ENCODE results near the gene ZNF573.

ZNF573 gene

DNA sequence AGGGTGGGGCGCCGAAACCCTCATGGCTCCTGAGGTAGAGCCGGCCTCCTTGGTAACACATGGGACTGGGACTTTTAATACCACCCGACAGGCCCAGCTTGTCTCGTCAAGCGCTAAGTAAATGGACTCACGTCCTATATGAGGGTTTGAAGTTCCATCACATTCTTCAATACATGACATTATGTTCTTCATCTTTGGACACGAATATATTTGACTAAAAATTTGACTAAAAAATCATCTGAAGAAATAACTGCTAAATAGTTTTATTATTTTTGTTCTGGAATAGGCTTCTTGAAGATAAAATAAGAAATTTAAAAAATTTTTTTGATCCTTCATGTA lies 59.5 kb downstream of the ZNF573 start:
- peak overlapping the region; percentile 76 for H3K4me3 ChIP-seq (ENCODE audit: control insufficient read depth, low read depth, low read length)
- TF ChIP-seq, protein P1, sequence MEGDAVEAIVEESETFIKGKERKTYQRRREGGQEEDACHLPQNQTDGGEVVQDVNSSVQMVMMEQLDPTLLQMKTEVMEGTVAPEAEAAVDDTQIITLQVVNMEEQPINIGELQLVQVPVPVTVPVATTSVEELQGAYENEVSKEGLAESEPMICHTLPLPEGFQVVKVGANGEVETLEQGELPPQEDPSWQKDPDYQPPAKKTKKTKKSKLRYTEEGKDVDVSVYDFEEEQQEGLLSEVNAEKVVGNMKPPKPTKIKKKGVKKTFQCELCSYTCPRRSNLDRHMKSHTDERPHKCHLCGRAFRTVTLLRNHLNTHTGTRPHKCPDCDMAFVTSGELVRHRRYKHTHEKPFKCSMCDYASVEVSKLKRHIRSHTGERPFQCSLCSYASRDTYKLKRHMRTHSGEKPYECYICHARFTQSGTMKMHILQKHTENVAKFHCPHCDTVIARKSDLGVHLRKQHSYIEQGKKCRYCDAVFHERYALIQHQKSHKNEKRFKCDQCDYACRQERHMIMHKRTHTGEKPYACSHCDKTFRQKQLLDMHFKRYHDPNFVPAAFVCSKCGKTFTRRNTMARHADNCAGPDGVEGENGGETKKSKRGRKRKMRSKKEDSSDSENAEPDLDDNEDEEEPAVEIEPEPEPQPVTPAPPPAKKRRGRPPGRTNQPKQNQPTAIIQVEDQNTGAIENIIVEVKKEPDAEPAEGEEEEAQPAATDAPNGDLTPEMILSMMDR (IDR thresholded peaks at IDR 0.05; ENCODE audit: control insufficient read depth, insufficient read depth, low read depth, low read length, missing control alignments) = no peak

DNA sequence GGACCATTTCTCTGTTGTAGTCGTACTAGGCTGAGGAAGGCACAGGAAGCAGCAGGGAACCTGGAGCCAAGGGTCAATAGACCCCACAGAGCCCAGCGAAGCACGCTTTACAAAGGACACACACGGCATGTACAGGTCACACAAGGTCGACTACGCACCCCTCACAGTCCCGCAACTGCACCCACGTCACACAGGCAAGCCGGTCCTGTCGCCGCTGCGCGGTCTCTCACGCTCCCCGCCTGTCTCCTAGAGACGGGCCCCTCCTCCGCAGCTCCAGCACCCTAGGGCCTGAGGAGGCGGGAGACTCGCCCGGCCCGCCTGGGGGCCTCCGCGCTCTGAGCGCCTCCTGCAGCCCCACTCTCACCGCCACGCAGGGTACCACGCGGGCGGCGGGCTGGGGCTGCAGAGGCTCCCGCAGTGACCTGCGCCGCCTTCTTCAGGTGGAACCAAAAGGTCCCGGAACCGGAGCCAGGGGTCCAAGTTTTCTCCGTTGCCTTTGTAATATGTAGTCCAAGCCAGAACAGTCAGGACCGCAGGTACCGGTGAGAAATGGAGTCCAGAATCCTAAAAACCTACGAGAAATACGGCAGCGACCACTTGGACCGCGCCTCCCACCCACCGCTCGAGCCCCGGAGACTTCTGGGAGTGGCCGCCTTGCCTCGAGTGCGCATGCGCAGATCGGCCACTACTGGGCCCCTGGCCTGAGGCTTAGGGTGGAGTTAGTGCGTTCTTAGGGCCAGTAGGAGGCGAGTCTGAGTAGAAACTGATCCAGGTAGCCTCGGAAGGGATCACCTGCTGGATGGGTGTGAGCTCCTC lies 60.1 kb downstream of the ZNF573 start, which contains the start of gene ZNF607:
Gene ZNF607 (minus strand): TSS at position 651 of the 816 bp plus-strand sequence. CDS start 8,143 bp downstream, outside the sequence.
- DNase-seq (ENCODE audit: low read depth) = peak; percentile 45
- TF ChIP-seq, protein P1 (IDR thresholded peaks at IDR 0.05; ENCODE audit: control insufficient read depth, insufficient read depth, low read depth, low read length, missing control alignments) = peak; percentile 66
- H3K4me3 ChIP-seq (ENCODE audit: control insufficient read depth, low read depth, low read length) = peak within 1 kb of the TSS; percentile 76

More for the DNA sequence above, 59.5 kb downstream of the ZNF573 start:
- no peak for DNase-seq (ENCODE audit: low read depth)

DNA sequence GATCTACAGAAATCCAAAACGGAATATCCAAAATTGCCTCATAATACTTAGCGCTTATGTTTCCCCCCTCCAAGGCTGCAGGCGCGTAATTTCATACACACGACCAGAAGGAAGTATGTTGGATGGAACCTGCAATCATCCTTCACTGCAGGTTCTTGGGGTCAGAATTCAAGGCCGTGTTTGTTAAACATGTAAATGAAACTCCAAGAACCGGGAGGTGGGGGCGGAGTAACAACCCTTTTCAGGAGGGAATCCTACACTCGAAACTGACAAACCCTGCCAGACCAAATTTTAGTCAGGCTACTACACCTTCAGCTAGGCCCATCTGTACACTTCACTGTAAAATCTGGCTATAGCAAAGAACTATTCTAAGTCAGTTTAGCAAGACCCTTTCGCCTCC lies 61.1 kb downstream of the ZNF573 start:
- no peak for DNase-seq (ENCODE audit: low read depth)
- peak overlapping the region; percentile 76 for H3K4me3 ChIP-seq (ENCODE audit: control insufficient read depth, low read depth, low read length)
- TF ChIP-seq, protein P1 (IDR thresholded peaks at IDR 0.05; ENCODE audit: control insufficient read depth, insufficient read depth, low read depth, low read length, missing control alignments) = no peak

DNA sequence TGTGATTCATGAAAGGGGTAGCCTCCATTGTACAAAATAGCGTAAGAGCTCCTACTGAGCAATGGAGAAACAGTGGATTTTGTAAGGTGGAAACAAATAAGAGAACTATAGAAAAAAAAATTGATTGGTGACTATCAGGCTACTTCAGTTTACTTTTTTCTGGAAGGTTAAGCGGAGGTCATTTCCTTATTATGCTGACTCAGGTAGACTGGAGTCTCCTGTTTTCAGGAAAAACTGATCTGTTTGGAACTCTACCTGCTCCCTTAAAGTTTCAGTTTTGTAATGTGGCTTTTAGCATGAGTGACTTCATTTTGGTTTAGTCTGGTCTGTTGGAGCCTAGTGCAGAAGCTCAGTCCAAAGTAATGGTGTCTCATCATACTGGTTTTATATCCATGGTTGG lies 63.2 kb downstream of the ZNF573 start:
- no peak overlapping the region for H3K4me3 ChIP-seq (ENCODE audit: control insufficient read depth, low read depth, low read length)
- no peak for DNase-seq (ENCODE audit: low read depth)
- TF ChIP-seq, protein P1 (IDR thresholded peaks at IDR 0.05; ENCODE audit: control insufficient read depth, insufficient read depth, low read depth, low read length, missing control alignments) = no peak

DNA sequence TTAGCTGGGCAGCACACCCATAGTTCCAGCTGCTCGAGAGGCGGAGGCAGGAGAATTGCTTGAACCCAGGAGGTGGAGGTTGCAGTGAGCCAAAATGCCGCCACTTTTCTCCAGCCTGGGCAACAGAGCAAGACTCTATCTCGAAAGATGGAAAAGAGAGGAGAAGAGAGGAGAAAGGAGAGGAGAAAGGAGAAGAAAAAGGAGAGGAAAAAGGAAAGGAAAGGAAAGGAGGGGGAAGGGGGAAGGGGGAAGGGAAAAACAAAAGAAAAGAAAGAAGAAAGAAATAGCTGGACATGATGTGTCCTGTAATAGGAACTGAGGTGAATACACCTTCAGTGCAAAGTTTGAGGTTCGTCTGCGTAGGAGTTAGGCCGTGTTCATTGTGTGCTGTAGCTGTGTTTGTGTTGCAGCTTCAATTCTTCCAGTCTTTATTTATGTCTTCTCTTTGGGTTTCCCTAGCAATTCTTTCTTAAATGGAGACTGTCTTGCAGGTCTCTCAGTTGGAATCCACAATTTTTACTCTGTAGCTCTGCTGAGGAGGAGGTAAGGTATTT lies 73.3 kb downstream of the ZNF573 start:
- no peak for DNase-seq (ENCODE audit: low read depth)
- no peak overlapping the region for H3K4me3 ChIP-seq (ENCODE audit: control insufficient read depth, low read depth, low read length)
- TF ChIP-seq, protein P1 (IDR thresholded peaks at IDR 0.05; ENCODE audit: control insufficient read depth, insufficient read depth, low read depth, low read length, missing control alignments) = no peak

DNA sequence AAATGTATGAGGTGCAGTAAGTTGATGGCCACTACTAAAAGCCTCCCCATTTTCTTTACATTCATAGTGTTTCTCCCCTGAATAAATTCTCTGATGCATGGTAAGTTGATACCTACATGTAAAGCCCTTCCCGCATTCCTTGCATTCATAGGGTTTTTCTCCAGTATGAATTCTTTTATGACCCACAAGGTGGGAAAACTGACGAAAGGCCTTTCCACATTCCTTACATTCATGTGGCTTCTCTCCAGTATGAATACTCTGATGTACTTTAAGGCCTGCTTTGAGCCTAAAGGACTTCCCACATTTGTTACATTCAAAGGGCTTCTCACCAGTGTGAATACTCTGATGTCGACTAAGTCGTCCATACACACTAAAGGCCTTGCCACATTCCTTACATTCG lies 80.3 kb downstream of the ZNF573 start:
- no peak overlapping the region for H3K4me3 ChIP-seq (ENCODE audit: control insufficient read depth, low read depth, low read length)
- TF ChIP-seq, protein P1 (IDR thresholded peaks at IDR 0.05; ENCODE audit: control insufficient read depth, insufficient read depth, low read depth, low read length, missing control alignments) = no peak
- DNase-seq (ENCODE audit: low read depth) = no peak
